HG03280 (cell line): ENCODE data around the gene IFRD2.
"Not testable (repeated sequence)": the region's sequence is repeated elsewhere in the genome, so short reads cannot be mapped to it uniquely, and the experiment has no call there.

Source experiments
- ATAC-seq: cut with Tn5 transposase; IDR thresholded peaks from one replicate; pipeline ENCODE4 v1.9.1; 2021; ENCODE audit warnings: mild to moderate bottlenecking, moderate library complexity; ENCODE audit not compliant: unreplicated experiment

IFRD2 gene

DNA sequence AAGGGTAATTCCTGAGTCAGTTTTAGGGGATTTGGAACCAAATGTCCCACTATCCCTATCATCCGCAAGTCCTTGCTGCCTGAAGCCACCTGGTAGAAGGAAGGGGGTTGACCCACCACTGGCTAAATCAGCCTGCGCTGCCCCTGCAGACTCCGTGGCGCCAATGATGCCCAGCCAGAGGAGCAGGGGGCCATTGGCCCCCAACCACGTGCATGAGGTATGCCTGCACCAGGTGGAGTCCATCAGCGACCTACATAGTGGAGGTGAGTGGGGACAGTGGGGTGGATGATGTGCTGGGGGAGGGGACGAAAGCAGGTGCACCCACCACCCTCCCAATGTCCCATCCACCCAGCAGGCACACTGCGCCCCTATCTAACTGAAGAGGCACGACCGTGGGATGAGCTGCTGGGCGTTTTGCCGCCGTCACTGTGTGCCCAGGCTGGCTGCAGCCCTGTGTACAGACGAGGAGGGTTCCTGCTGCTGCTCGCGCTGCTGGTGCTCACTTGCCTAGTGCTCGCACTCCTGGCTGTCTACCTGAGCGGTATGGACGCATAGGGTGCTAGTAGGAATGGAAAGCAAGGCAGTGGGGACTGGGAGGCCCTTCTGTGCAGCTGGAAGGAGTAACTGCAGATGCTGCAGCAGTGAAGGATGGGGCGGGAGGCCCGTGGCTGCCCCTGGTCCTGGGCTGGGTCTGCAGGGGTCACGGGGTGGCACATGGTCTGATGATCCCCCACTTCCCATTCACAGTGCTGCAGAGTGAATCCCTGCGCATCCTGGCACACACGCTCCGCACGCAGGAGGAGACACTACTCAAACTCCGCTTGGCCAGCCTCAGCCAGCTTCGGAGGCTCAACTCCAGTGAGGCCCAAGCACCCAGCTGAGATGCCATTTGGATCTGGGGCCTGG lies 5.7 kb downstream of the IFRD2 start:
- no peak for ATAC-seq

DNA sequence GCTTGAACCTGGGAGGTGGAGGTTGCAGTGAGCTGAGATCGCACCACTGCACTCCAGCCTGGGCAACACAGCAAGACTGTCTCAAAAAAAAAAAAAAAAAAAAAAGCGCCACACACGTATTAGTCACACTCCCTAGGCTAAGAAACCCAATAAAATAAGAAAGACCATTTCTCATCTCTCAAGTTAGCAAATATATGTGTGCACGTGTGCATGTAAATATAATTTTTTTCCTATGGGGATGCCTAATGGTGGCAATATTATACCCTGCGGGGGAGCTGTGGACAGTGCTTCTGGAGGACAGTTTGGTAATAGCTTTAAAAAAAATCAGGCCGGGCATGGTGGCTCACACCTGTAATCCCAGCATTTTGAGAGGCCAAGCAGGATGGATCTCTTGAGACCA lies 8.1 kb downstream of the IFRD2 start:
- ATAC-seq = not testable (repeated sequence)

GRCh38 chr3:50279255-50280016 lies 12.8 kb downstream of the IFRD2 start:
- ATAC-seq = no peak

- no peak for ATAC-seq
These were observed 13.4 kb downstream of the IFRD2 start, which contains the start of gene LSMEM2 for GRCh38 chr3:50278880-50279224. TSS of gene LSMEM2 (plus strand) at chr3:50279087. CDS start at chr3:50279114, 27 bp downstream.

GRCh38 chr3:50278123-50278879 lies 13.9 kb downstream of the IFRD2 start:
- no peak for ATAC-seq

DNA sequence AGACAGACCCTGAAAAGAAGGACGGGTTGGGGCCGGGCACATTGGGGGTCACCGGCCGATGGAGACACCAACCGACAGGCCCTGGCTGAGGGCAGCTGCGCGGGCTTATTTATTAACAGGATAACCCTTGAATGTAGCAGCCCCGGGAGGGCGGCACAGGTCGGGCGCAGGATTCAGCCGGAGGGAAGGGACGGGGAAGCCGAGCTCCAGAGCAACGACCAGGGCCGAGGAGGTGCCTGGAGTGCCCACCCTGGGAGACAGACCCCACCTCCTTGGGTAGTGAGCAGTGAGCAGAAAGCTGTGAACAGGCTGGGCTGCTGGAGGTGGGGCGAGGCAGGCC lies 15.5 kb downstream of the IFRD2 start:
- ATAC-seq = no peak

DNA sequence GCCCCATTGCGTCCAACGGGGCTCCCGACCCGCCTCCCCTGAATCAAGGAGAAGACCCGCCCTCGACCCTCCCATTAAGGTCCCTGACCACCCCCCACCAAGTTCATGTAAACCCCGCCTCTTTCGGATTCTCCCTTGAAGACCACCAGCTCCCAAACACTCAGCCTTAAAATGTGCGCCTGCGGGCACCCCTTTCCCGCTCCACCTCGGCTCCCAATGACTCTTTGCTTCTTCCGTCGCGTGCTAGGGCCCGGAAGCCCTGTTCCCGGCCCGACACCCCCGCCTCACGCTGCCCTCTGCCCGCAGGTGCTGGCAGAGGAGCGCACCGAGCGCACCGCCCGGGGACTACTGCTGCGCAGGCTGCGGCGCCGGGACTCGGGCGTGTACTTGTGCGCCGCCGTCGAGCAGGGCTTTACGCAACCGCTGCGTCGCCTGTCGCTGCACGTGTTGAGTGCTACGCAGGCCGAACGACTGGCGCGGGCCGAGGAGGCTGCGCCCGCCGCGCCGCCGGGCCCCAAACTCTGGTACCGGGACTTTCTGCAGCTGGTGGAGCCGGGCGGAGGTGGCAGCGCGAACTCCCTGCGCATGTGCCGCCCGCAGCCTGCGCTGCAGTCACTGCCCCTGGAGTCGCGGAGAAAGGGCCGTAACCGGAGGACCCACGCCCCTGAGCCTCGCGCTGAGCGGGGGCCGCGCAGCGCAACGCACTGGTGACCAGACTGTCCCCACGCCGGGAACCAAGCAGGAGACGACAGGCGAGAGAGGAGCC lies 16.1 kb downstream of the IFRD2 start:
- no peak for ATAC-seq

DNA sequence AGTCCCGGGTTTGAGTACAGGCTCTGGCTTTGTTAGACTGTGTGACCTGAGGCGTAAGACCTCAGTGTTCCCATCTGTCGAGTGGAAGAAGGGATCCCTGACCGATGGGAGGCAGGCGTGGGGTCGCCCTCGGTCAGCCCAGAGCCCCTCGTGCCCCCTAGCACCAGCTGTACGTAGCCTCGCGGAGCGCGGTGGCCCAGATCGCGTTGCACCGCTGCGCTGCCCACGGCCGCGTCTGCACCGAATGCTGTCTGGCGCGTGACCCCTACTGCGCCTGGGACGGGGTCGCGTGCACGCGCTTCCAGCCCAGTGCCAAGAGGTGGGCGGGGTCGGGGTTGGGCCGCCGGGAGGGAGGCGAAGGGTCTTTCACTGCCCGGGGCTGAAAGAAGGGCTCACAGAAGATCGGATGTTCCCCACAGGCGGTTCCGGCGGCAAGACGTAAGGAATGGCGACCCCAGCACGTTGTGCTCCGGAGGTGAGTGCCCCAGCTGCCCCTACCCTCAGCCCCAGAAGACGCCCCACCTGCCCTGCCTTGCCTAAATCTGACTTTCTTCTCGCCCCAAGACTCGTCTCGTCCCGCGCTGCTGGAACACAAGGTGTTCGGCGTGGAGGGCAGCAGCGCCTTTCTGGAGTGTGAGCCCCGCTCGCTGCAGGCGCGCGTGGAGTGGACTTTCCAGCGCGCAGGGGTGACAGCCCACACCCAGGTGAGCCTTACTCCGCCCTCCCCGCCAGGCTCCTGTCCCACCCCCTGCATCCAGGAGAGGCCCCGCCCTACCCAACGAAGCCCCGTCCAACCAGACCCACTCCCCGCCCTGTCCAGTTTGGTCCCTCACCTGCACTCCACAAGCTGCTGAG lies 16.9 kb downstream of the IFRD2 start:
- no peak for ATAC-seq

DNA sequence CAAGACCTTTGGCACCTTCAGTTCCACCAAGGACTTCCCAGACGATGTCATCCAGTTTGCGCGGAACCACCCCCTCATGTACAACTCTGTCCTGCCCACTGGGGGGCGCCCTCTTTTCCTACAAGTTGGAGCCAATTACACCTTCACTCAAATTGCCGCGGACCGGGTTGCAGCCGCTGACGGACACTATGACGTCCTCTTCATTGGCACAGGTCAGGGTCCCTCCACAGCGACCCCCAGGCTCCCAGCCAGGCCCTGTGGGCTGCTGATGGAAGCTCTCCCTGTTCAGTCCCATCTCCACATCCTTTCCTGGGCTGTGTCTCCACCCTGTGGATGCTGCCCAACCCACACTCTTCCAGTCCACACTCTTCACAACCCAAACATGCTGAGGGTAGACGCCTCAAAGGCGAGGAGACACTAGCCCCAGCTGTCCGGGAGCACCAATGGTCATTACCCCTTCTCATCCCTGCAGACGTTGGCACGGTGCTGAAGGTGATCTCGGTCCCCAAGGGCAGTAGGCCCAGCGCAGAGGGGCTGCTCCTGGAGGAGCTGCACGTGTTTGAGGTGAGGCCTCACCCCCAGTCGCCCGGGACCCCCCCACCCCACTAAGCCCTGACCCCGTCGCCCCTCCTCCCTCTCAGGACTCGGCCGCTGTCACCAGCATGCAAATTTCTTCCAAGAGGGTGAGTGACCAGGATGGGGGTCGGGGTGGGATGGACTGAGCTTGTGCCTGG lies 17.7 kb downstream of the IFRD2 start:
- ATAC-seq = no peak

DNA sequence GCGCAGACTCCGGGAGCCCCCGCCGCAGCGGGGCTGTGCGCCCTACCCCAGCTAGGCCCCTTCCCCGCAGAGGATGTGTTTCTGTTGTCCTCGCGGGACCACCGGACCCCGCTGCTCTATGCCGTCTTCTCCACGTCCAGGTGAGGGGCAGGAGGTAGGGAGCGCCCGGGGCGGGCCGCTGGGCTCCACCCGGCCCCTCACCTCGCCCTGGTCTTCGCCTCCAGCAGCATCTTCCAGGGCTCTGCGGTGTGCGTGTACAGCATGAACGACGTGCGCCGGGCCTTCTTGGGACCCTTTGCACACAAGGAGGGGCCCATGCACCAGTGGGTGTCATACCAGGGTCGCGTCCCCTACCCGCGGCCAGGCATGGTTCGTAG lies 18.6 kb downstream of the IFRD2 start:
- ATAC-seq = no peak

- ATAC-seq = peak; percentile 82
These were observed 19.1 kb downstream of the IFRD2 start for GRCh38 chr3:50272911-50273688.

DNA sequence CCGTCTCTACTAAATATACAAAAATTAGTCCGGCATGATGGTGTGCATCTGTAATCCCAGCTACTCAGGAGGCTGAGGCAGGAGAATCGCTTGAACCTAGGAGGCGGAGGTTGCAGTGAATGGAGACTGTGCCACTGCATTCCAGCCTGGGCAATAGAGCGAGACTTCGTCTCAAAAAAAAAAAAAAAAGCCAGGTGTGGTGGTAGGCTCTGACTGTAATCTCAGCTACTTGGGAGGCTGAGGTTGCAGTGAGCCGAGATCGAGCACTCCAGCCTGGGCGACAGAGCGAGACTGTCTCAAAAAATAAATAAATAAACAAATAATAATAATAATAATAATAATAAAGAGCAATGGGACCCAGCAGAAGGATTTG lies 19.7 kb downstream of the IFRD2 start:
- ATAC-seq = not testable (repeated sequence)

- ATAC-seq = no peak
These were observed 20.8 kb downstream of the IFRD2 start for GRCh38 chr3:50271314-50271936.

GRCh38 chr3:50270422-50271224 lies 21.6 kb downstream of the IFRD2 start:
- no peak for ATAC-seq

GRCh38 chr3:50269977-50270413 lies 22.2 kb downstream of the IFRD2 start:
- no peak for ATAC-seq

DNA sequence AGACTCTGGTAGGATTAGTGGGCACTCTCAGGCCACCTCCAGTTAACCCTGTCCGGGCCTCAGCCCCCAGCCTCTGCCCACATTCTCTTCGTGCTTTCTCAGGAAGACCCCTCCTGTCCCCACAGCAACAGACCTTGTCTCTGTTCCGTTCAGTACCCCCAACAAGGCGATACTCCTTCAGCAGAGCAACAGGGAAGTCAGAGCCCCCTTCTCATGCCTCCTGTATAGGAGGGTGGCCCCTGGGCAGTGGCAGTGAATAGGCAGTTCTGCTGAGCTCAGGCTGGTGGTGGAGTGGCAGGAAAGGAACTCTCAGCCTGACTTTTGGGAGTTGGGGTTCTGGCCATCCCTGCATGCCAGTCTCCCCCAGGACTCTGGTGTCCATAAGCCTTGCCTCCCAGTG lies 22.8 kb downstream of the IFRD2 start:
- no peak for ATAC-seq
